Measurements from ENCODE around the gene RASD2. TPM values are rescaled to one million over a fixed set of nuclear protein-coding genes. Genes with fewer than 3 reads are reported as not detected.

RASD2 gene
- total and polyA plus RNA-seq, 8 donors = 0.13 to 1.3 (median 0.17) TPM

DNA sequence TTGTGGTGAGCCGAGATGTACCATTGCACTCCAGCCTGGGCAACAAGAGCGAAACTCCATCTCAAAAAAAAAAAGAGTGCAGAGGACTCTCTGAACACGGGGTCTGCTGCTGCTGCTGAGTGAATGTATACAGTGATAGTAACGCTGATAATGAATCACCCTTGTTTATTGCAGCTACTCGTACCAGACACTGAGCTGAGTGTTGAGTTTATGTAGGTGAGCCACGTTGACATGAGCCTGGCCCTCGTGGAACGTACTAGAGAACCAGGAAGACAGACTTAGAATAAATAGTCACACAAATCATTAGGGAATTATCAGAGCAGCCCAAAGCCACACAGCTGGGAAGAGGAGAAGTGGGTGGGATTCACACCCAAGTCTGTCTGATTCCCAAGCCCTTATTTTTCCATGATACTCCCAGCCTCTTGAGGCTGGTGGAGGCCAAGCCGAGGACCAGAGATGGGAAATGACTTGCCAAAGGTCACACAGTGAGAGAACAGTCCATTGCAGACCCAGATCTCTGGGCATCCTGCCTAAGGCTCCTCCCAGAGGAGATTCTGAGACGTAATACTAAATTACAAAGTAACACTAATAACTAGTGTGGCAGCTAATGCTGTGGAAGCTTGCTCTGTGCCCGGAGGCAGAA lies 41.7 kb downstream of the RASD2 start:
- no peaks in the 10 kb centered on the region for H3K27me3 ChIP-seq
- no peaks in the 10 kb centered on the region for H3K36me3 ChIP-seq
- ATAC-seq = no peak
- no peak for TF ChIP-seq CTCF (IDR thresholded peaks at IDR 0.05)
- no peak overlapping the region for H3K27ac ChIP-seq
- H3K4me1 ChIP-seq = no peaks in the 10 kb centered on the region
- H3K4me3 ChIP-seq = no peak overlapping the region
- intact Hi-C loops (cut with DNase I) = no loop called here
- H3K9me3 ChIP-seq = no peaks in the 10 kb centered on the region
- DNase-seq = no peak

DNA sequence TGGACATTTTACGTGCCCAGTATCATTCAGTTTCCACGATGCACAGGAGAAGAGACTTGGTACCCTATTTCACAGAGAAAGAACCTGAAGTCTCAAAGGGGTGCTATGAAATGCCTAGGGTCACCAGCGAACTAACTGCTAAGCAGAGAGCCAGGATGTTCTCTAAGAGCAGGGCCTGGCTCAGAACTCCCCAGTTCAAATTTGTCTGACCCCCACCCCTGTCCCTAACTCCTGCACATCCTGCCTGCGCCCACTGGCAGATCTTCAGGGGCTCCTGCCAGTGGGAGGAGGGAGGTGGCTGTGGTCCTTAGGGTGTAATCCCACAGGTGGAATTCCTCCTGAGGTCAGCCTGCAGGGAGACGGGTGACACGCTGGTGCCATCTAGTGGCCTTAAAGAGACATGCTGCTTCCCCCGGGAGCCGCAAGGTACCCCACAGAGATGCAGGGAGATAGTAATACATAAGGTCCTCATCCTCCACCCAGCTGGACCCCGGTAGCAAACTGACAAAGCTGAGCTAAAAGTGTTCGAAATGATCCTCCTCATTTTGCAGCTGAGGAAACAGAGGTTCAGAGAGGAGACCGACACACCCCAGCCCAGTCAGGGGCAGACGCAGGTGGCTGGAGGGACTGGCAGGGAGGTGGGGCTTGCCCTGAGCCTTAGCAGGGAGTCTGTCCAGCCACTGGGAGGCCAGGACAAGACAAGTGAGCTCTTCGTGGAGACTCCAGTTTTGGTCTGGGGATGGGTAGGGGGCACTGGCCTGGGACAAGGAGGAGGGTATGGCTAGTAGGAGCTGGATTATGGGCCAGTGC lies 42.4 kb downstream of the RASD2 start:
- ATAC-seq (peak; percentile 86), DNase-seq (peak; percentile 47 to 83 (median 64))
- Histone ChIP-seq H3K9me3 (no peaks in the 10 kb centered on the region), H3K4me1 (peaks cover 0 to 6% of the 10 kb centered on the region in 2 donors), H3K27me3 (no peaks in the 10 kb centered on the region), H3K4me3 (no peak overlapping the region), H3K36me3 (no peaks in the 10 kb centered on the region), H3K27ac (no peak overlapping the region)
- intact Hi-C loops (cut with DNase I) = no loop called here
- TF ChIP-seq CTCF (IDR thresholded peaks at IDR 0.05) = peak; percentile 90 to 94

- TF ChIP-seq CTCF (IDR thresholded peaks at IDR 0.05) = no peak
- H3K36me3 ChIP-seq = no peaks in the 10 kb centered on the region
- H3K4me3 ChIP-seq = no peak overlapping the region
- H3K4me1 ChIP-seq = peaks cover 0 to 24% of the 10 kb centered on the region in 2 donors
- H3K27ac ChIP-seq = no peak overlapping the region
- intact Hi-C loops (cut with DNase I) = loop anchor here in 1 of 2 donors (5.0 kb wide), 1 partner anchor 154 kb away; no protein-coding TSS in a partner anchor
- no peaks in the 10 kb centered on the region for H3K9me3 ChIP-seq
- DNase-seq (peak in 1 of 4 donors; percentile 17), ATAC-seq (no peak)
- H3K27me3 ChIP-seq = no peaks in the 10 kb centered on the region
Measured at GRCh38 chr22:35586771-35587170, 46.1 kb downstream of the RASD2 start.

GRCh38 chr22:35587447-35587870 lies 46.8 kb downstream of the RASD2 start:
- intact Hi-C loops (cut with DNase I) = loop anchor here in 1 of 2 donors (5.0 kb wide), 1 partner anchor 155 kb away; no protein-coding TSS in a partner anchor
- DNase-seq (peak in 2 of 4 donors; percentile 74 to 85), ATAC-seq (peak; percentile 65)
- Histone ChIP-seq H3K4me3 (no peak overlapping the region), H3K27ac (no peak overlapping the region), H3K4me1 (peaks cover 0 to 24% of the 10 kb centered on the region in 2 donors), H3K27me3 (no peaks in the 10 kb centered on the region), H3K36me3 (no peaks in the 10 kb centered on the region), H3K9me3 (no peaks in the 10 kb centered on the region)
- no peak for TF ChIP-seq CTCF (IDR thresholded peaks at IDR 0.05)

DNA sequence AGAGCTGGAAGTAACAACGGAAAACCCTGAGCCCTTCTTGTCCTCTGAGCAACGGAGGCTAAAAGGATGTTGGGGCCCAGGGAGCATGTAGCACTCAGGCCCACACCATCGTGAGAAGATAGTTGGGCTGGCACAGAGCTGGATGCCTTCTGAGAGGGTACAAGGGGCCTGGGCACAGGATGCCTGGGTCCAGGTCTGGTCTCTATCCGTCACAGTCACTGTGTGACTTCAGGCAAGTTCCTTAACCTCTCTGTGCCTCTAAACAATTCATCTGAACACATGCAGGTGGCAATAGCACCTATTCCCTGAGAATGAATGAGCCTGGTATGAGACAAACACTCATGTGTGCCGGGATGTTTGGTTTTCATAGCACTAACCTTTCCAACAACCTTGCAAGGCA lies 47.3 kb downstream of the RASD2 start:
- intact Hi-C loops (cut with DNase I) = loop anchor here in 1 of 2 donors (5.0 kb wide), 1 partner anchor 156 kb away; no protein-coding TSS in a partner anchor
- Histone ChIP-seq H3K27ac (no peak overlapping the region), H3K4me3 (no peak overlapping the region), H3K4me1 (peaks cover 0 to 24% of the 10 kb centered on the region in 2 donors), H3K27me3 (no peaks in the 10 kb centered on the region), H3K9me3 (no peaks in the 10 kb centered on the region), H3K36me3 (no peaks in the 10 kb centered on the region)
- TF ChIP-seq CTCF (IDR thresholded peaks at IDR 0.05) = no peak
- ATAC-seq (no peak), DNase-seq (peak in 1 of 4 donors; percentile 5)

Measured in left lung (tissue), 10 donors.